Neural cell (in vitro differentiated cells): ENCODE data around the gene RNLS. TPM values are rescaled to one million over a fixed set of nuclear protein-coding genes. Genes with fewer than 3 reads are reported as not detected.

Experiments used
- H2AFZ ChIP-seq: fragments of 200-600, 300-800 bp; sonication (generic), shearing (Covaris generic); 2 replicates; pipeline ENCODE4 v1.6.0; 2014; ENCODE audit warnings: low read depth, mild to moderate bottlenecking, antibody characterized with exemption, low read length, moderate library complexity
- H3F3A ChIP-seq: fragments of 200-600 bp; shearing (Covaris generic); 2 replicates; pipeline ENCODE4 v1.6.1; 2016; ENCODE audit warnings: mild to moderate bottlenecking, moderate library complexity, mixed read lengths, antibody characterized with exemption, low read length; ENCODE audit not compliant: insufficient read depth, poor library complexity, severe bottlenecking
- H3K27ac ChIP-seq: fragments of 200-600, 300-800 bp; sonication (generic), shearing (Covaris generic); 2 replicates; pipeline ENCODE4 v1.5.1; 2014; ENCODE audit warnings: mild to moderate bottlenecking, low read length, moderate library complexity
- H3K27me3 ChIP-seq: fragments of 300-800, 200-600 bp; sonication (generic), shearing (Covaris generic); 2 replicates; pipeline ENCODE4 v1.6.0; 2014; ENCODE audit warnings: mild to moderate bottlenecking, low read depth, low read length, moderate library complexity; ENCODE audit not compliant: insufficient read depth
- H3K36me3 ChIP-seq: fragments of 300-800, 200-600 bp; sonication (generic), shearing (Covaris generic); 2 replicates; pipeline ENCODE4 v1.5.1; 2014; ENCODE audit warnings: mild to moderate bottlenecking, antibody characterized with exemption, low read length, moderate library complexity; ENCODE audit not compliant: insufficient read depth
- H3K4me2 ChIP-seq: fragments of 300-800, 200-600 bp; sonication (generic), shearing (Covaris generic); 2 replicates; pipeline ENCODE4 v1.6.0; 2014; ENCODE audit warnings: mild to moderate bottlenecking, low read length
- H3K4me3 ChIP-seq: fragments of 300-800, 200-600 bp; sonication (generic), shearing (Covaris generic); 2 replicates; pipeline ENCODE4 v1.5.1; 2014; ENCODE audit warnings: mild to moderate bottlenecking, low read length, moderate library complexity
- H3K79me2 ChIP-seq: fragments of 200-600 bp; shearing (Covaris generic); replicated peaks from 2 replicates; pipeline ENCODE4 v1.6.0; 2014; ENCODE audit warnings: mild to moderate bottlenecking, low read length, moderate library complexity; ENCODE audit not compliant: insufficient read depth
- H3K9ac ChIP-seq: fragments of 300-800, 200-600 bp; sonication (generic), shearing (Covaris generic); 2 replicates; pipeline ENCODE4 v1.6.1; 2016; ENCODE audit warnings: mild to moderate bottlenecking, low read length, mixed read lengths
- H3K9me2 ChIP-seq: fragments of 200-600 bp; shearing (Covaris generic); 2 replicates; pipeline ENCODE4 v1.6.1; 2016; ENCODE audit warnings: mild to moderate bottlenecking, low read length, mixed read lengths; ENCODE audit not compliant: insufficient read depth
- H3K9me3 ChIP-seq: fragments of 200-600, 300-800 bp; sonication (generic), shearing (Covaris generic); 2 replicates; pipeline ENCODE4 v1.6.1; 2016; ENCODE audit warnings: mild to moderate bottlenecking, mixed run types, low read length, moderate library complexity, mixed read lengths
- H4K20me1 ChIP-seq: fragments of 200-600 bp; shearing (Covaris generic); 2 replicates; pipeline ENCODE4 v1.6.1; 2016; ENCODE audit warnings: mild to moderate bottlenecking, mixed run types; ENCODE audit not compliant: insufficient read depth
- CTCF ChIP-seq: fragments of 450-650 bp; IDR thresholded peaks from 2 replicates; pipeline ENCODE4 v1.5.1; 2014; ENCODE audit warnings: antibody characterized with exemption, mild to moderate bottlenecking, moderate library complexity; ENCODE audit not compliant: poor library complexity, severe bottlenecking
- EP300 ChIP-seq: fragments of 450-650 bp; conservative IDR thresholded peaks from 2 replicates; pipeline ENCODE4 v1.6.1; 2014; ENCODE audit warnings: antibody characterized with exemption, mild to moderate bottlenecking, moderate library complexity; ENCODE audit not compliant: poor library complexity, severe bottlenecking
- EZH2 ChIP-seq: fragments of 200-600, 300-800 bp; shearing (Covaris generic), sonication (generic); IDR thresholded peaks from 2 replicates; pipeline ENCODE4 v1.6.1; 2014; ENCODE audit warnings: antibody characterized with exemption, low read length, borderline replicate concordance, mild to moderate bottlenecking; ENCODE audit not compliant: insufficient read depth, poor library complexity, severe bottlenecking
- MXI1 ChIP-seq: fragments of 450-650 bp; conservative IDR thresholded peaks from 2 replicates; pipeline ENCODE4 v1.6.1; 2014; ENCODE audit warnings: antibody characterized with exemption, mild to moderate bottlenecking; ENCODE audit not compliant: poor library complexity, severe bottlenecking
- POLR2AphosphoS5 ChIP-seq: IDR thresholded peaks from 2 replicates; pipeline ENCODE4 v1.6.1; 2012
- RAD21 ChIP-seq: fragments of 450-650 bp; conservative IDR thresholded peaks from 2 replicates; pipeline ENCODE4 v1.6.1; 2014; ENCODE audit warnings: antibody characterized with exemption, mild to moderate bottlenecking, moderate library complexity
- SMC3 ChIP-seq: fragments of 450-650 bp; conservative IDR thresholded peaks from 2 replicates; pipeline ENCODE4 v1.6.1; 2014; ENCODE audit warnings: antibody characterized with exemption, mild to moderate bottlenecking, moderate library complexity; ENCODE audit not compliant: poor library complexity
- TAF1 ChIP-seq: IDR thresholded peaks from 2 replicates; pipeline ENCODE4 v1.6.1; 2012; ENCODE audit warnings: low read depth
- polyA plus RNA-seq: library from polyadenylated mRNA; depleted of rRNA; stranded (reverse); fragments of >200 nt; gene quantifications from 2 replicates; pipeline ENCODE4 v1.2.3, GENCODE V29; 2014
- TF ChIP-seq, protein P1 (sequence below): IDR thresholded peaks from 2 replicates; pipeline ENCODE4 v1.6.1; 2012; ENCODE audit warnings: borderline replicate concordance

Gene RNLS
- polyA plus RNA-seq, 1 donor from 2014 or later: 0.20 TPM

DNA sequence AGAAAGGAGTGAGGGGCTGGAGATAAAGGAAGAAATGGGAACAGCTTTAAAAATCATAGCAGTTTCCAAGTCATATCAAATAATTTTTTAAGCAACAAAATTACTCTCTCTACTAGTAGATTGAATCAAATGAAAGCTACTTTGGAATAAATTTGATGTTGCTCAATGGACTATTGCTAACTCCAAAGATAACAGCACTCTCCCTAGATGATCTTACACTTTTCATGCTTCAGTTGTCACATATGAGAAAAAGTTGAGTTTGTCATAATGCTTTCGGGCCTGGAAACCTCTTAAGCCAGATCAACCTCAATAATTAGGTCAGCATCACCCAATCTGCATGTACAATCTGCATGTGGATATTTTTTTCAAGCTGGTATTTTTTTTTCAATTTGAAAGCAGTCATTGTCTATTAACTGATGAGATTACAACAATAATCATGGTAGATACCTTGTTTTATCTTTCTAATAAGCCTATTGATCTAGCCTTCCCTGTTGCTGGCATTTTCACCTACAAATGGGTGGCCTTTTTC is 34.7 kb upstream of the RNLS start:
- Histone ChIP-seq H3K9me2 (no peaks in the 10 kb centered on the region), H3K9me3 (no peaks in the 10 kb centered on the region), H3K27me3 (no peaks in the 10 kb centered on the region)

GRCh38 chr10:88616250-88616977 is 33.3 kb upstream of the RNLS start:
- no peak overlapping the region for H2AFZ ChIP-seq
- no peak overlapping the region for H3K4me3 ChIP-seq
- no peak overlapping the region for H3K9ac ChIP-seq
- H3K9me2 ChIP-seq: no peaks in the 10 kb centered on the region
- no peaks in the 10 kb centered on the region for H3K36me3 ChIP-seq
- no peaks in the 10 kb centered on the region for H3K79me2 ChIP-seq
- TF ChIP-seq RAD21 (no peak), TAF1 (no peak), SMC3 (no peak), POLR2AphosphoS5 (no peak), EP300 (no peak), EZH2 (no peak), MXI1 (no peak), CTCF (no peak)
- TF ChIP-seq, protein P1, sequence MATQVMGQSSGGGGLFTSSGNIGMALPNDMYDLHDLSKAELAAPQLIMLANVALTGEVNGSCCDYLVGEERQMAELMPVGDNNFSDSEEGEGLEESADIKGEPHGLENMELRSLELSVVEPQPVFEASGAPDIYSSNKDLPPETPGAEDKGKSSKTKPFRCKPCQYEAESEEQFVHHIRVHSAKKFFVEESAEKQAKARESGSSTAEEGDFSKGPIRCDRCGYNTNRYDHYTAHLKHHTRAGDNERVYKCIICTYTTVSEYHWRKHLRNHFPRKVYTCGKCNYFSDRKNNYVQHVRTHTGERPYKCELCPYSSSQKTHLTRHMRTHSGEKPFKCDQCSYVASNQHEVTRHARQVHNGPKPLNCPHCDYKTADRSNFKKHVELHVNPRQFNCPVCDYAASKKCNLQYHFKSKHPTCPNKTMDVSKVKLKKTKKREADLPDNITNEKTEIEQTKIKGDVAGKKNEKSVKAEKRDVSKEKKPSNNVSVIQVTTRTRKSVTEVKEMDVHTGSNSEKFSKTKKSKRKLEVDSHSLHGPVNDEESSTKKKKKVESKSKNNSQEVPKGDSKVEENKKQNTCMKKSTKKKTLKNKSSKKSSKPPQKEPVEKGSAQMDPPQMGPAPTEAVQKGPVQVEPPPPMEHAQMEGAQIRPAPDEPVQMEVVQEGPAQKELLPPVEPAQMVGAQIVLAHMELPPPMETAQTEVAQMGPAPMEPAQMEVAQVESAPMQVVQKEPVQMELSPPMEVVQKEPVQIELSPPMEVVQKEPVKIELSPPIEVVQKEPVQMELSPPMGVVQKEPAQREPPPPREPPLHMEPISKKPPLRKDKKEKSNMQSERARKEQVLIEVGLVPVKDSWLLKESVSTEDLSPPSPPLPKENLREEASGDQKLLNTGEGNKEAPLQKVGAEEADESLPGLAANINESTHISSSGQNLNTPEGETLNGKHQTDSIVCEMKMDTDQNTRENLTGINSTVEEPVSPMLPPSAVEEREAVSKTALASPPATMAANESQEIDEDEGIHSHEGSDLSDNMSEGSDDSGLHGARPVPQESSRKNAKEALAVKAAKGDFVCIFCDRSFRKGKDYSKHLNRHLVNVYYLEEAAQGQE: no peak
- H3K4me2 ChIP-seq: no peak overlapping the region
- no peaks in the 10 kb centered on the region for H4K20me1 ChIP-seq
- no peaks in the 10 kb centered on the region for H3K9me3 ChIP-seq
- H3K27me3 ChIP-seq: no peaks in the 10 kb centered on the region
- H3F3A ChIP-seq: no peaks in the 10 kb centered on the region
- H3K27ac ChIP-seq: no peak overlapping the region

More for the DNA sequence above, 34.7 kb upstream of the RNLS start:
- H3K79me2 ChIP-seq: no peaks in the 10 kb centered on the region
- no peak overlapping the region for H3K27ac ChIP-seq
- H3F3A ChIP-seq: no peaks in the 10 kb centered on the region
- no peaks in the 10 kb centered on the region for H4K20me1 ChIP-seq
- no peaks in the 10 kb centered on the region for H3K36me3 ChIP-seq
- TF ChIP-seq POLR2AphosphoS5: no peak
- no peak for TF ChIP-seq EP300
- no peak for TF ChIP-seq RAD21
- TF ChIP-seq, protein P1: no peak
- no peak for TF ChIP-seq TAF1
- TF ChIP-seq EZH2: no peak
- TF ChIP-seq MXI1: no peak
- TF ChIP-seq SMC3: no peak
- H3K4me3 ChIP-seq: no peak overlapping the region
- H3K4me2 ChIP-seq: no peak overlapping the region
- H2AFZ ChIP-seq: no peak overlapping the region
- no peak overlapping the region for H3K9ac ChIP-seq
